ENCODE measurements around the gene CLVS2.

Gene CLVS2

GRCh38 chr6:123001540-123001939, 5.5 kb downstream of the CLVS2 start:
- H3K4me3 ChIP-seq (ENCODE audit: low read length), result no peak overlapping the region
- TF ChIP-seq ZNF274 (IDR thresholded peaks at IDR 0.05; ENCODE audit: low read depth, low read length), result no peak

DNA sequence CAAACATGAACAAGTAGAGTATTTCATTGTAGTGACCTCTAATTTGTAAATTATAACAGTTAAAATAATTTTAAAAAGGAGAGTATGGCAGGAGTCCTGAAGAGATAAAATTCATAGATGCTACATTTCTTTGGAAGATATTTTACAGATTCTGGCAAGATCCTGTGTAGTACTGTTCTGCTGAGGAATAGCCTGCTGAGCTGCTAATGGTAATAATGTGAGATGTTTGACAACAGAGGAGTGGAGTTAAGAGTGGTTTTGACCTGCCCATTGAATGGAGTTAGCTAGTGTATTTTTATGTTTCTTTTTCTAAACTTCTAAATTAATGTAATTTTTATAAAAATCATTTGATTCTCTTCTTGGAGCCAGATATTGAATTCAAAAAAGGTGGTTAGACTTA, 11.8 kb downstream of the CLVS2 start:
- no peak overlapping the region for H3K4me3 ChIP-seq (ENCODE audit: low read length)
- TF ChIP-seq ZNF274 (IDR thresholded peaks at IDR 0.05; ENCODE audit: low read depth, low read length), result no peak

DNA sequence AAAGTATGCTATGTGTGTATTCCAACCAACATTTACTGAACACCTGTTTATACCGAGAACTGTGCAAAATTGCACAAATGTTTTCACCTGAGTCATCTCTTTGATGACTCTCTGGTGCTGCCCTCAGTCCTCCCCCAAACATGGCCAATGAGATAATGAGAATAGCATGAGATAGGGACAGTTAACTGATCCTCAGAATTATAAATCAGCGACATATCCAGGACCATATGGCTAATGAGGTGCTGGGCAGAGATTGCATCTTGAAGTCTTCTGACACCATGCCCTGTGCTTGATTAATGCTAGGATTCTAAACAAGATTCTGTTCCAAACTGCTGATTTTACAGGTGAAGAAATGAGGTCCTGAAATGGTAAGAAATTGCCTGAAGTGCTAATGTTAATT, 13.0 kb downstream of the CLVS2 start:
- H3K4me3 ChIP-seq (ENCODE audit: low read length), result no peak overlapping the region
- TF ChIP-seq ZNF274 (IDR thresholded peaks at IDR 0.05; ENCODE audit: low read depth, low read length), result no peak

DNA sequence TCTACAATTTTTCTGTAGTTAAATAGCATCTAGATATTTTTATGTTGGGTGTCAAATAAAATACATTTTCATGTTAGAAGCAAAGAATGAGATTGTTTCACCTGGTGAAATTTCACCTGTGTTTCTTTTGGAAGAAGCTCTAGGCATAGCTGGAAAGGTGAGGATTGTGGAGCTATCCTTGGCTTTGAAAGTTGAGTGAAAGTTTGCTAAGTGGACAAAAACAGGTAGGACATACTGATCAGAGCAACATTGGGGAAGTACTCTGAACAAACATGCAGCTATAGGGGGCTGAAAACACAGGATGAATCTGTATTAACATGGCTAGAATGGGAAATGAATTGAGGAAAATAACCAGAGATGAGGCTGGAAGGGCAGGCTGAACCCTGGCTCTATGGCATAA, 18.8 kb downstream of the CLVS2 start:
- H3K4me3 ChIP-seq (ENCODE audit: low read length), result no peak overlapping the region
- no peak for TF ChIP-seq ZNF274 (IDR thresholded peaks at IDR 0.05; ENCODE audit: low read depth, low read length)

- H3K4me3 ChIP-seq (ENCODE audit: low read length), result no peak overlapping the region
- TF ChIP-seq ZNF274 (IDR thresholded peaks at IDR 0.05; ENCODE audit: low read depth, low read length), result no peak
Observed at GRCh38 chr6:123016431-123017103, 20.5 kb downstream of the CLVS2 start.

DNA sequence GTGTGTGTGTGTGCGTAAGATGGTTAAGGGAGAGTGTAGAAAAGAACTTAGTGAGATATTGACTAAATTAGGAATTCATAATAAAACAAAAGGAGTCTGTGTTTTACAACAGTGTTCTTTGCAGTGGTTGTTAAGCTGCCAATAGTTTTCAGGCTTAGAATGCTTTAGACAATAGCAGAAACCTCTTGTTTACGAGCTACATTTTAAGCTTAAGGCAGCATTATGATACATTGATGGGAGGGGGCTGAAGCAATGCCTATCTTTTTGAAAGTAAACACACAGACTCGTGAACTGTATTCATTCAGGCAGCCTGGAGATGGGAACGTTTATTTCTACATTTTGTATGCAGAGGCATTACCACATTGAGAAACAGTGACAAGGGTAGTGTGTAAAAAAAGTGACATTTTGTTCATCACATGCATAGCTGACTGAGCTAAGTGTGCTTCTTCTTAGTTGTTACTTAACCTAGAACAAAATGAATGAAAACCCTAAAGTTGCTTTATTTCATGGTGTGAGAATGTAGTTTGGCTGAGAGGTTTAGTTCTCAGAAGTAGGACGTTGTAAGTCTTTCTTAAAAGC, 21.2 kb downstream of the CLVS2 start:
- H3K4me3 ChIP-seq (ENCODE audit: low read length), result no peak overlapping the region
- TF ChIP-seq ZNF274 (IDR thresholded peaks at IDR 0.05; ENCODE audit: low read depth, low read length), result no peak

- no peak for TF ChIP-seq ZNF274 (IDR thresholded peaks at IDR 0.05; ENCODE audit: low read depth, low read length)
- no peak overlapping the region for H3K4me3 ChIP-seq (ENCODE audit: low read length)
Observed at GRCh38 chr6:123022975-123023374, 26.9 kb downstream of the CLVS2 start.

DNA sequence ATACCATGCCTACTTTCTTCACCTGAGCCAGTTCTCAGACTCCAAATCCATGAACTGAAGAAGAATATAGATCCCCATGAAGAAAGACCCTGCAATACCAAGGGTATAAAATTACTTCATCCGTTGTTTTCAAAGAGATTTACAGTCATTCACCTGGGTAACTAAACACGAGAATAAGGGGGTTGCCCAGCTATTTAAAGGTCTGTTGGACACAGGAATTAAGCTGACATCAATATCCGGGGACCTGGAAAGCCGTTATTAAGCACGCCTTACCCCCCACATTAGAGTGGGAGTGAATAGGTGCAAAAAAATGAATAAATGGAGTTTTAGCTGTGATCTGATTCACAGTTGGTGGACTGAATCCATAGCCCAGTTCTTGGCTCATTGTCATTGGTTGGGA, 28.9 kb downstream of the CLVS2 start:
- H3K4me3 ChIP-seq (ENCODE audit: low read length), result no peak overlapping the region
- no peak for TF ChIP-seq ZNF274 (IDR thresholded peaks at IDR 0.05; ENCODE audit: low read depth, low read length)

DNA sequence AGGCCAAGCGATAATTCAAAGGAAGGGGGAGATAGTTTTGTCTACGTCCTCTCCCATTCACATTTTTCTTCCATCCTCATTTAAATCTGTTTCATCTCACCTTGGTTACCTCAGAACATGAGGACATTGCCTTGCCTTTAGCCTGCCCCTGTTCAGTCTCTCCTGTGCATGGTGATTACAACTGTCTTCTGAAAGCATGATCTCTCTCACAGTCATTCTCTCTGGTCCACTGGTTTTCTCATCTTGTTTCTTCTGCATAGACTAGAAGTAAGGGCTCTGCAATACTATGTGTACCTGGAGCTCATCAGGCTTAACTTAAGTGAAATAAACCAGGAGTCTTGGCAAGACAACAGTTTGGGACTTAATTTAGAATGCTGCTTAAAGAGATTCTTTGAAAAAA, 31.4 kb downstream of the CLVS2 start:
- no peak for TF ChIP-seq ZNF274 (IDR thresholded peaks at IDR 0.05; ENCODE audit: low read depth, low read length)
- H3K4me3 ChIP-seq (ENCODE audit: low read length), result no peak overlapping the region

DNA sequence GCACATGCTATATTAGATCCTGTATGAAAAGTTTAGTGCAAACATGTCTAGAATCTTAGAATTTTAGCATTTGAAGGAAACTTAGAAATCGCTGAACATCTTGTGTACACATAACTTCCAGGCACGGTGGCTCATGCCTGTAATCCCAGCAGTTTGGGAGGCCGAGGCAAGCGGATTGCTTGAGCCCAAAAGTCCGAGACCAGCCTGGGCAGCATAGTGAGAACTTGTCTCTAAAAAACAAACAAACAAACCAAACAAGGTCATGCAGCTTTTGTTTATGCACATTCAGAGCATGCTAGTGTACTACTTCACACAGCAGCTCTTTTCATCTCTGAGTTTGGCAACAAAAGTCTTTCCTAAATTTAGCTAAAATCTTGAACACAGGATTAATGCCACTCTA, 32.2 kb downstream of the CLVS2 start:
- no peak for TF ChIP-seq ZNF274 (IDR thresholded peaks at IDR 0.05; ENCODE audit: low read depth, low read length)
- H3K4me3 ChIP-seq (ENCODE audit: low read length), result no peak overlapping the region

- H3K4me3 ChIP-seq (ENCODE audit: low read length), result no peak overlapping the region
- TF ChIP-seq ZNF274 (IDR thresholded peaks at IDR 0.05; ENCODE audit: low read depth, low read length), result no peak
Observed at GRCh38 chr6:123030282-123030681, 34.2 kb downstream of the CLVS2 start.

GRCh38 chr6:123036648-123037047, 40.6 kb downstream of the CLVS2 start:
- TF ChIP-seq ZNF274 (IDR thresholded peaks at IDR 0.05; ENCODE audit: low read depth, low read length), result no peak
- H3K4me3 ChIP-seq (ENCODE audit: low read length), result no peak overlapping the region

DNA sequence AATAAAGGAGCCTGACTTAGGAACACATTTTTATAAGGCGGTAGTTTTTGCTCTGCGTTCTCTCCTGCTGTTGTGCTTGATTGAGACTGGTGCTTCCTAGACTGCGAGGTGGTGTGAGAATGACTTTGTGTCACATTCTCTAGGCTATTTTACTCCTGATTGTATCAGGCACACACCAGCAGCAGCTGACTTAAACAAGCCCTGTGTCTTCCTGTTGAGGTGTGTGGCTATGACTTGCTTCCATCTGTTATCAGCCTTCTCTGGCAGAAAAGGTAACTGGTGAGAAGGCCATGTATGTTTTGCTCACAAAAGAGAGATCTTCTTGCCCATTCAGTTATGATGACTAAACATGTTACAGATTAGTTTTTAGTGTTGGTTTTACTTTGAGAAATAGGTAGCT, 43.4 kb downstream of the CLVS2 start:
- H3K4me3 ChIP-seq (ENCODE audit: low read length), result no peak overlapping the region
- TF ChIP-seq ZNF274 (IDR thresholded peaks at IDR 0.05; ENCODE audit: low read depth, low read length), result no peak

DNA sequence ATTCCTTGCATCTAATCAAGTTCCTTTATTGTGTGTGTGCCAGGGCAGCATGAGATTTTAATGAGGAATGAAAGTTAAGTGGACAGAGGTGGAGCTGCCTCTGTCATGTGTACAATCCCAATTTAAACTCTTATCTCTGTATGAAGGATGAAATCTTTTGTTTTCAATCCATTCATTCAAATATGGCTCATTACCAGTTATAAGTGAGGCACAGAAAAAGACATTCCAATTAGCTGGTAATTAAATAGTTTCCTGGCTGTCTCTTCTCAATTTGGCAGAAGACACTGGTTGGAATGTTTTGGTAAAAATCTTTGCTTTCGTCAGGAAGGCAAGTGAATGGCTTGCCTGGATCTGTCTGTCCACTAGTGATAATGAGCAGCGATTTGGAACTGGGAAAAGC, 46.4 kb downstream of the CLVS2 start:
- no peak overlapping the region for H3K4me3 ChIP-seq (ENCODE audit: low read length)
- no peak for TF ChIP-seq ZNF274 (IDR thresholded peaks at IDR 0.05; ENCODE audit: low read depth, low read length)

- H3K4me3 ChIP-seq (ENCODE audit: low read length), result no peak overlapping the region
- no peak for TF ChIP-seq ZNF274 (IDR thresholded peaks at IDR 0.05; ENCODE audit: low read depth, low read length)
Observed at GRCh38 chr6:123044341-123044860, 48.4 kb downstream of the CLVS2 start.
